ENCODE results near the gene SLC9B1.
"Not testable (repeated sequence)": the region's sequence is repeated elsewhere in the genome, so short reads cannot be mapped to it uniquely, and the experiment has no call there.

The SLC9B1 gene

DNA sequence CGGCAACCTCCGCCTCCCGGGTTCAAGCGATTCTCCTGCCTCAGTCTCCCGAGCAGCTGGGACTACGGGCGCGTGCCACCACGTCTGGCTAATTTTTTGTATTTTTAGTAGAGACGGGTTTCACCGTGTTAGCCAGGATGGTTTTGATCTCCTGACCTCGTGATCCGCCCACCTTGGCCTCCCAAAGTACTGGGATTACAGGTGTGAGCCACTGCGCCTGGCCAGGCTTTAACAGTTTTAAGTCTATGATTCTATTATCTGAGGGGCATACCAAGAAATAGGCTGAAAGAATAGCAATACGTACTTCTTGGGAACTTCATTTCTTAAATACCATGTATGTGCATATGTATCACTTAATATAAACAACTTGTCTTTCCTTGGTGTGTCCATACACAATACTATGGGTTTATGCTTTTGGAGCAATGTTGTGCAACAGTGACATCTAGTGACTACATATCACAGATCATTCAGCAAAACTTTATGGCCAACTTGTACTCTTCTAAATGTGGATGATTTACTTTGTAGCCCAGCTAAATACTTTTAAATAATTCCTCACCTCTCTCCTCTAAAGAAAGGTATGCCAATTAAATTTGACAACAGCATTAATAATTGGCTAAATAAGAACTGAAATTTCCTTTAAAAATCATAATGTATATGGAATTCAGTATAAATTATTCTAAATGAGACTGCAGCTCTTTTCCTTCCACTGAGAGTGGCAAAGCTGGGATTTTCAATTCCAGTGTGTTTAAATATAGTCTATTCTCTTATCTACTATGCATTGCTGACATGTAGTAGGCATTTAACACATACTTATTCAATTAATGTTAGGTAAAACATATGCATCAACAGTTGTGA is 10.4 kb downstream of the SLC9B1 start:
- no peaks in the 10 kb centered on the region for H3K4me1 Mint-ChIP-seq

GRCh38 chr4:103002551-103002950 is 17.0 kb downstream of the SLC9B1 start:
- Mint-ChIP-seq H3K27me3 (ENCODE audit: low read depth, poor library complexity) (peaks cover 16% of the 10 kb centered on the region), H3K4me3 (no peak overlapping the region), H3K27ac (no peak overlapping the region), H3K9me3 (peaks cover 5% of the 10 kb centered on the region), H3K4me1 (no peaks in the 10 kb centered on the region), H3K36me3 (ENCODE audit: low read depth) (no peaks in the 10 kb centered on the region)
- DNase-seq: no peak
- TF ChIP-seq, protein P1, sequence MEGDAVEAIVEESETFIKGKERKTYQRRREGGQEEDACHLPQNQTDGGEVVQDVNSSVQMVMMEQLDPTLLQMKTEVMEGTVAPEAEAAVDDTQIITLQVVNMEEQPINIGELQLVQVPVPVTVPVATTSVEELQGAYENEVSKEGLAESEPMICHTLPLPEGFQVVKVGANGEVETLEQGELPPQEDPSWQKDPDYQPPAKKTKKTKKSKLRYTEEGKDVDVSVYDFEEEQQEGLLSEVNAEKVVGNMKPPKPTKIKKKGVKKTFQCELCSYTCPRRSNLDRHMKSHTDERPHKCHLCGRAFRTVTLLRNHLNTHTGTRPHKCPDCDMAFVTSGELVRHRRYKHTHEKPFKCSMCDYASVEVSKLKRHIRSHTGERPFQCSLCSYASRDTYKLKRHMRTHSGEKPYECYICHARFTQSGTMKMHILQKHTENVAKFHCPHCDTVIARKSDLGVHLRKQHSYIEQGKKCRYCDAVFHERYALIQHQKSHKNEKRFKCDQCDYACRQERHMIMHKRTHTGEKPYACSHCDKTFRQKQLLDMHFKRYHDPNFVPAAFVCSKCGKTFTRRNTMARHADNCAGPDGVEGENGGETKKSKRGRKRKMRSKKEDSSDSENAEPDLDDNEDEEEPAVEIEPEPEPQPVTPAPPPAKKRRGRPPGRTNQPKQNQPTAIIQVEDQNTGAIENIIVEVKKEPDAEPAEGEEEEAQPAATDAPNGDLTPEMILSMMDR (IDR thresholded peaks at IDR 0.05): no peak

More for the DNA sequence above, 10.4 kb downstream of the SLC9B1 start:
- no peaks in the 10 kb centered on the region for H3K36me3 Mint-ChIP-seq (ENCODE audit: low read depth)
- DNase-seq: no peak
- TF ChIP-seq, protein P1 (IDR thresholded peaks at IDR 0.05): peak; percentile 82
- peaks cover 19% of the 10 kb centered on the region for H3K27me3 Mint-ChIP-seq (ENCODE audit: low read depth, poor library complexity)
- no peak overlapping the region for H3K4me3 Mint-ChIP-seq
- no peak overlapping the region for H3K27ac Mint-ChIP-seq
- H3K9me3 Mint-ChIP-seq: no peaks in the 10 kb centered on the region

DNA sequence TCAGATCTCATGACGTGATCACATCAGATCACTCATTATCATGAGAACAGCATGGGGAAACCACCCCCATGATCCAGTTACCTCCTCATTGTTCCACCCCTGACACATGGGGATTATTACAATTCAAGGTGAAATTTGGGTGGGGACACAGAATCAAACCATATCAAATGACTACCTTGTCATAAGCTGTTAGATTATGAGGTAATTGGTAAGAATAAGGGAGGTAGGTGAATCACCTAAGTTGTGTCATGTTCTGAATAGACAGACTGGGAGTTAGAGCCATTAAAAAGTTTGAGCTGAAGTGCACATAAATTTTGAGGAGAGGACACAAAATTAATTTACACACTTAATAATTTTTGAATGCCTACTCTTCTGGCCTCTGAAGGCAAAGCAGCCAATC is 24.7 kb downstream of the SLC9B1 start:
- no peak overlapping the region for H3K27ac Mint-ChIP-seq
- no peak for DNase-seq
- peaks cover 6% of the 10 kb centered on the region for H3K36me3 Mint-ChIP-seq (ENCODE audit: low read depth)
- no peaks in the 10 kb centered on the region for H3K4me1 Mint-ChIP-seq
- H3K27me3 Mint-ChIP-seq (ENCODE audit: low read depth, poor library complexity): peaks cover 7% of the 10 kb centered on the region
- TF ChIP-seq, protein P1 (IDR thresholded peaks at IDR 0.05): no peak
- no peak overlapping the region for H3K4me3 Mint-ChIP-seq
- H3K9me3 Mint-ChIP-seq: peaks cover 15% of the 10 kb centered on the region

- not testable (repeated sequence) for DNase-seq; H3K4me1 Mint-ChIP-seq; H3K27me3 Mint-ChIP-seq (ENCODE audit: low read depth, poor library complexity); H3K4me3 Mint-ChIP-seq; H3K27ac Mint-ChIP-seq; H3K36me3 Mint-ChIP-seq (ENCODE audit: low read depth)
- H3K9me3 Mint-ChIP-seq: peaks cover 15% of the 10 kb centered on the region
Measured at GRCh38 chr4:102993985-102994384, 25.5 kb downstream of the SLC9B1 start.

DNA sequence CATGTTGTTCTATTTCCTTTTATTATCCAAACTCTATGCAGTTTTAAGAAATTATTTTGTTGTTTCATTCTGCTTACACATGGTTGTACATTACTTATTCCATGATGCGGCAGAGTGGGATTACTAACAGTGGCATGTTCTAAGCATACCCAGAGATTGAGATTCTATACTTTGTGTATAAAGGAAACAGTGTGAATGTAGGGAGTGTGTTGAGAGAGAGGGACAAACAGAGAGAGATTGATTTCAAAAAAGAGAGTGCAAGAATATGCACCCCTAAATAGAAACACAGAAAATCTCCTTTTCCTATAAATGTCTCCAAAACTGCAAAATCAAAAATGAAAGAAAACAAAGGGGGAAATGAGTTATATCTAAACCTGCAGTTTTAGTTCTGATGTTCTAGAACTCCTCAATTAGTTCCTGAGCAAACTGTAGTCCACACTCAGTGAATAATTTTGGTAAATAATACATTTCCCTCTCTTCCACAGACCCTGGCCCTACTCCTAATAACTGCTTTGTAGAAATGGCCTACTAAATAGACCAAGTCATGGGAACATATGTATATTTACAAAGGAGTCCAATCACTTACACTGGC is 31.0 kb downstream of the SLC9B1 start:
- Mint-ChIP-seq H3K4me3 (no peak overlapping the region), H3K27me3 (ENCODE audit: low read depth, poor library complexity) (peaks cover 3% of the 10 kb centered on the region), H3K9me3 (peaks cover 5% of the 10 kb centered on the region), H3K36me3 (ENCODE audit: low read depth) (no peaks in the 10 kb centered on the region), H3K4me1 (no peaks in the 10 kb centered on the region), H3K27ac (no peak overlapping the region)
- TF ChIP-seq, protein P1 (IDR thresholded peaks at IDR 0.05): no peak
- DNase-seq: no peak

DNA sequence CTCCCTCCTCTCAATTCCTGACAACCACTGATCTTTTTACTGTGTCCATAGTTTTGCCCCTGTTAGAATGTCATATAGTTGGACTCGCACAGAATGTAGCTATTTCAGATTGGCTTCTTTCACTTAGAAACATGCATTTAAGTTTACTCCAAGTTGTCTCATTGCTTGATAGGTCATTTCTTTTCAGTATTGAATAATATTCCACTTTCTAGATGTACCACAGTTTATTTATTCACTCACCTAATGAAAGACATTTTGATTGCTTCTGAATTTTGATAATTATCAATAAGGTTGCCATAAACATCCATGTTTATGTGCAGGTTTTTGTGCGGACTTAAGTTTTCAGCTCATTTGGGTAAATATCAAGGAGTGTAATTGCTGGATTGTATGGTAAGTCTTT is 38.5 kb downstream of the SLC9B1 start:
- Mint-ChIP-seq H3K27me3 (ENCODE audit: low read depth, poor library complexity) (peaks cover 5% of the 10 kb centered on the region), H3K27ac (no peak overlapping the region), H3K4me3 (no peak overlapping the region), H3K4me1 (no peaks in the 10 kb centered on the region), H3K36me3 (ENCODE audit: low read depth) (no peaks in the 10 kb centered on the region), H3K9me3 (peaks cover 8% of the 10 kb centered on the region)
- DNase-seq: no peak
- TF ChIP-seq, protein P1 (IDR thresholded peaks at IDR 0.05): no peak

GRCh38 chr4:102961813-102962212 is 57.7 kb downstream of the SLC9B1 start:
- H3K4me1 Mint-ChIP-seq; H3K27me3 Mint-ChIP-seq (ENCODE audit: low read depth, poor library complexity); H3K9me3 Mint-ChIP-seq; H3K27ac Mint-ChIP-seq; H3K4me3 Mint-ChIP-seq; DNase-seq; H3K36me3 Mint-ChIP-seq (ENCODE audit: low read depth): not testable (repeated sequence)
